ENCODE results near the gene AHCTF1.
"Not testable (repeated sequence)": the region's sequence is repeated elsewhere in the genome, so short reads cannot be mapped to it uniquely, and the experiment has no call there.

Gene AHCTF1

DNA sequence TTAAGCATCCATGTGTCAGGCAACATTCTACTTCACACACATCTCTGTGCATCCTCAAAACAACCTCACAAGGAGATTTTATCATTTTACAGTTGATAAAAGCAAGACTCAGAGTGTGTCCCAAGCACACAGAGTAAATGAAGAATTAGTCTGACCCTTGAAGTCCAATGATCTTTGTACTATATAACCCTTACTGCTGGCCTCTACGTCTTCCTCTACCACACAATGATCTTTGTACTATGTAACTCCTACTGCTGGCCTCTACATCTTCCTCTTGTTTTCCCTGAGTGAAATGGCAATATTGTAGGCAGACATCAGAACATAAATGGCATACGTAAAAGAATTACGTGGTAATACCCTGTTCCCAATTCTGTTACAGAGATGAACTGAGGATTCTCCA, 55.3 kb downstream of the AHCTF1 start:
- TF ChIP-seq, protein P1, sequence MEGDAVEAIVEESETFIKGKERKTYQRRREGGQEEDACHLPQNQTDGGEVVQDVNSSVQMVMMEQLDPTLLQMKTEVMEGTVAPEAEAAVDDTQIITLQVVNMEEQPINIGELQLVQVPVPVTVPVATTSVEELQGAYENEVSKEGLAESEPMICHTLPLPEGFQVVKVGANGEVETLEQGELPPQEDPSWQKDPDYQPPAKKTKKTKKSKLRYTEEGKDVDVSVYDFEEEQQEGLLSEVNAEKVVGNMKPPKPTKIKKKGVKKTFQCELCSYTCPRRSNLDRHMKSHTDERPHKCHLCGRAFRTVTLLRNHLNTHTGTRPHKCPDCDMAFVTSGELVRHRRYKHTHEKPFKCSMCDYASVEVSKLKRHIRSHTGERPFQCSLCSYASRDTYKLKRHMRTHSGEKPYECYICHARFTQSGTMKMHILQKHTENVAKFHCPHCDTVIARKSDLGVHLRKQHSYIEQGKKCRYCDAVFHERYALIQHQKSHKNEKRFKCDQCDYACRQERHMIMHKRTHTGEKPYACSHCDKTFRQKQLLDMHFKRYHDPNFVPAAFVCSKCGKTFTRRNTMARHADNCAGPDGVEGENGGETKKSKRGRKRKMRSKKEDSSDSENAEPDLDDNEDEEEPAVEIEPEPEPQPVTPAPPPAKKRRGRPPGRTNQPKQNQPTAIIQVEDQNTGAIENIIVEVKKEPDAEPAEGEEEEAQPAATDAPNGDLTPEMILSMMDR (IDR thresholded peaks at IDR 0.05; ENCODE audit: low read depth, low read length): no peak
- no peak for DNase-seq (ENCODE audit: low read depth in 2 of 2)
- no peak overlapping the region for H3K4me3 ChIP-seq (replicated peaks in 1 of 2; ENCODE audit: low read depth in 2 of 2, low read length in 2 of 2)

DNA sequence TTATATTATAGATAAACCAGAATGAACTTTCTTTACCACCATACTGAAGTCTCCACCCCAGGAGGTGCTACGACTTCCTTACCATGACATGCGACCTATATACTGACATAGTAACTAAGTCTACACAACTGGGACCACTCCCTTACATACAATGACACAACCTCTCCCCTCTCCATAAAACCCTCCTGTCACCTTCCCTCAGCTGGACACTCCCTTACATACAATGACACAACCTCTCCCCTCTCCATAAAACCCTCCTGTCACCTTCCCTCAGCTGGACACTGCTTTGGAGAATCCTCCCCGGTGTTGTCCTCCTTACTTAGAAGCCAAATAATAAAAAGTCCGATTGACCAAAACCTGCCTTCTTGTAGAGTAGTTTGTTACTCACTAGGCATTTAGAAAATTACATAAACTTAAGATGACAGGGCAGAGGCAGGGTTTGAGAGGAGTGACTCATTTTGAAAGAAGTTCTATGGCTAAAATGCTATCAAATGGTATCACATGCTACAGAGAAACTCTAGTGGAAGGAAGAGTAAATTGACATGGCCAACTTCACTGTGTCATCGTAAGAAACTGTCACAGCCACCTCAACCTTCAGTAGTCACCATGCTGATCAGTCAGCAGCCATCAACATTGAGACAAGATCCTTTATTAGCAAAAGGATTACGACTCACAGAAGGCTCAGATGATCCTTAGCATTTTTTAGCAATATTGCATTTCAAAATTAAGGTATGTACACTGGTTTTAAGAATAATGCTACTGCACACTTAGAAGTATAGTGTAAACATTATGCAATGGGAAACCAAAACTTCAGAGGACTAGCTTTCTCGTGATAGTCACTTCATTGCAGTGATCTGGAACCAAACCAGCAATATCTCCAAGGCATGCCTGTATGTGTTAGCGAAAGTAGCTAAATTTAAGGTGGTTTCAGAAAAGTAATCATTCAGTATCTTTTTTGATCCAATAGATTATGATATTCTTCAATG, 56.4 kb downstream of the AHCTF1 start:
- peak; percentile 32 to 78 for DNase-seq (ENCODE audit: low read depth in 2 of 2)
- no peak overlapping the region for H3K4me3 ChIP-seq (replicated peaks in 1 of 2; ENCODE audit: low read depth in 2 of 2, low read length in 2 of 2)
- TF ChIP-seq, protein P1 (IDR thresholded peaks at IDR 0.05; ENCODE audit: low read depth, low read length): no peak

GRCh38 chr1:246865921-246866320, 65.8 kb downstream of the AHCTF1 start:
- no peak for DNase-seq (ENCODE audit: low read depth in 2 of 2)
- no peak overlapping the region for H3K4me3 ChIP-seq (replicated peaks in 1 of 2; ENCODE audit: low read depth in 2 of 2, low read length in 2 of 2)
- TF ChIP-seq, protein P1 (IDR thresholded peaks at IDR 0.05; ENCODE audit: low read depth, low read length): no peak

GRCh38 chr1:246863791-246864190, 68.0 kb downstream of the AHCTF1 start:
- not testable (repeated sequence) for H3K4me3 ChIP-seq (replicated peaks in 1 of 2; ENCODE audit: low read depth in 2 of 2, low read length in 2 of 2)

DNA sequence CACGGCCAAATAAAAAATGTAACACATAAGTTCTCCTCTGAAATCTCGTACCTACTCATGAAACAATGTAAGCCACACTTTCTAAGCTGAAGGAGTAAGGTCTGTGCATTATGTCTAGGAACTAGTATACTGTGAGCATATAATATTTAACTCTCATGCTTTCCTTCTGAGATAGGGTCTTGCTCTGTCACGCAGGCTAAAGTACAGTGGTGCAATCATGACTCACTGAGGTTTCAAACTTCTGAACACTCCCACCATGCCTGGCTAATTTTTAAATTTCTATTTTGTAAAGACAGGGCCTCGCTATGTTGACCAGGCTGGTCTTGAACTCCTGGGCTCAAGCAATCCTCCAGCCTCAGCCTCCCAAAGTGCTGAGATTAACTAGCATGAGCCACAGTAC, 71.3 kb downstream of the AHCTF1 start:
- peak in 1 of 2 donors; percentile 33 for DNase-seq (ENCODE audit: low read depth in 2 of 2)
- TF ChIP-seq, protein P1 (IDR thresholded peaks at IDR 0.05; ENCODE audit: low read depth, low read length): no peak
- H3K4me3 ChIP-seq (replicated peaks in 1 of 2; ENCODE audit: low read depth in 2 of 2, low read length in 2 of 2): no peak overlapping the region

More at GRCh38 chr1:246863791-246864190, 68.0 kb downstream of the AHCTF1 start:
- DNase-seq (ENCODE audit: low read depth in 2 of 2): not testable (repeated sequence)

GRCh38 chr1:246856371-246856770, 75.4 kb downstream of the AHCTF1 start:
- no peak overlapping the region for H3K4me3 ChIP-seq (replicated peaks in 1 of 2; ENCODE audit: low read depth in 2 of 2, low read length in 2 of 2)
- no peak for DNase-seq (ENCODE audit: low read depth in 2 of 2)
- TF ChIP-seq, protein P1 (IDR thresholded peaks at IDR 0.05; ENCODE audit: low read depth, low read length): no peak

DNA sequence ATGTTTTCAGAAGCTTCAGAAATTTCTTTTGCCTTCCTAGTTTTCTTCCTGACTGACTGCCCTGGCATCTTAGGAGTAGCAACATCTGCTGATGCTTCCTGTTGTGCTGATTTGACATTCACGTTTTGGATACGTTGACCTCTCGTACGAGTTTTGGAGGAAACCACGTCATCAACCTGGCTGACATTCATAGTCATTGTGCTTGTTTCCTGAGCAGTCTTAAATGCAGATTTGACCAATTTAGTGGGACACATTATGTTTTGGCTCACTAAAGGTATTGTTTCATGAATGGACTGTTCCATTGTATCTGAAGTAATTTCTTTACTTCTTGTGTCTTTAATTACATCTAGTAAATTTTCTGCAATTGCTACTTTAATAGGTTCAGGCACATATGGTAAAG, 81.1 kb downstream of the AHCTF1 start:
- DNase-seq (ENCODE audit: low read depth in 2 of 2); H3K4me3 ChIP-seq (replicated peaks in 1 of 2; ENCODE audit: low read depth in 2 of 2, low read length in 2 of 2): not testable (repeated sequence)

Measured in cardiac fibroblast (primary cell).